IPS-15b (cell line): ENCODE results near the gene NUP210.
A peak's percentile ranks its signal among the peaks of the same experiment; 100 is the strongest.

Experiments used
- H3K27me3 ChIP-seq: one replicate; pipeline ENCODE4 v1.6.1; 2013; ENCODE audit warnings: low read length; ENCODE audit not compliant: control insufficient read depth, insufficient read depth
- H3K36me3 ChIP-seq: one replicate; pipeline ENCODE4 v1.6.1; 2013; ENCODE audit warnings: low read length; ENCODE audit not compliant: control insufficient read depth, insufficient read depth
- H3K4me1 ChIP-seq: one replicate; pipeline ENCODE4 v1.6.1; 2013; ENCODE audit warnings: mild to moderate bottlenecking, low read length; ENCODE audit not compliant: control insufficient read depth, insufficient read depth
- H3K4me3 ChIP-seq: one replicate; pipeline ENCODE4 v1.5.1; 2013; ENCODE audit warnings: low read depth, low read length
- H3K9ac ChIP-seq: one replicate; pipeline ENCODE4 v1.6.1; 2013; ENCODE audit warnings: low read depth, mild to moderate bottlenecking, low read length
- H3K9me3 ChIP-seq: one replicate; pipeline ENCODE4 v1.6.1; 2013; ENCODE audit warnings: mild to moderate bottlenecking, low read length; ENCODE audit not compliant: control insufficient read depth, insufficient read depth

Gene NUP210

DNA sequence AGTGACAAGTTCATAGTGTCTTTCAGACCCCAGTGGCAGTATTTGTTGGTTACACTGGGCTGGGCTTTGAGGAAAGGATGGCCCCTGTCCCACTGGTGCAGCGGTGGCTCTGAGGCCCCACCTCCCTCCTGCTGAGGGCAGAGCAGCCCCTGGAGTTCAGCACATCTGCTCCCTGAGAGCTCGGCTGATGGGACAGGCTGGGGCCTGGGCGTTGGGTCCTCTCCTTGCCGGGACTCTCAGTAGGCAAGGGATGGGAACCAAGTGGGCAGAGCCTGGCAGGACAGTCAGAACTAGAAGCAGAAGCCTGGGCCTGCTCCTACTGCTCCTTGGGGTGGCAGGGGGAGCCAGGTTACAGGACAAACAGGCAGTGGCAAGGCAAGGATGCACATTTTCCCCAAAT, 114.5 kb downstream of the NUP210 start:
- Histone ChIP-seq H3K9ac (no peak overlapping the region), H3K27me3 (no peaks in the 10 kb centered on the region), H3K9me3 (no peaks in the 10 kb centered on the region), H3K4me3 (no peak overlapping the region), H3K4me1 (peaks cover 4% of the 10 kb centered on the region), H3K36me3 (no peaks in the 10 kb centered on the region)

DNA sequence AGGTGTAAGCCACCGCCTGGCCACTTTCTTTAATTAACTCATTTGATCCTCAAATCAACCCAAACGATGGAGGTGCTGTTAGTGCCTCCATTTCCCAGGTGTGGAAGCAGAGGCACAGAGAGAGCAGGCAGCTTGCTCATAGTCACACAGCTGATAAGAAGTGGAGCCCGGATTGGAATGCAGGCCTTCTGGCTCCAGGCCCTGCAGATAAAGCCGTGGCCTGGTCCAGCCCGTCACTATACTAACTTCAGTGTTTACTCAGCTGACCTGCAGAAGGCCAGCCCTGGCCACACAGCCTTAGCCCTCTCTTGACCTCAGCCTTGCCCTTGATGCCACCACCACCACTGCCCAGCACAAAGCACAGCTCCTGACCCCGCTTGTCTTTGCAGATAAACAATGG, 116.7 kb downstream of the NUP210 start:
- Histone ChIP-seq H3K27me3 (no peaks in the 10 kb centered on the region), H3K9ac (no peak overlapping the region), H3K36me3 (no peaks in the 10 kb centered on the region), H3K4me1 (peaks cover 4% of the 10 kb centered on the region), H3K9me3 (no peaks in the 10 kb centered on the region), H3K4me3 (no peak overlapping the region)

DNA sequence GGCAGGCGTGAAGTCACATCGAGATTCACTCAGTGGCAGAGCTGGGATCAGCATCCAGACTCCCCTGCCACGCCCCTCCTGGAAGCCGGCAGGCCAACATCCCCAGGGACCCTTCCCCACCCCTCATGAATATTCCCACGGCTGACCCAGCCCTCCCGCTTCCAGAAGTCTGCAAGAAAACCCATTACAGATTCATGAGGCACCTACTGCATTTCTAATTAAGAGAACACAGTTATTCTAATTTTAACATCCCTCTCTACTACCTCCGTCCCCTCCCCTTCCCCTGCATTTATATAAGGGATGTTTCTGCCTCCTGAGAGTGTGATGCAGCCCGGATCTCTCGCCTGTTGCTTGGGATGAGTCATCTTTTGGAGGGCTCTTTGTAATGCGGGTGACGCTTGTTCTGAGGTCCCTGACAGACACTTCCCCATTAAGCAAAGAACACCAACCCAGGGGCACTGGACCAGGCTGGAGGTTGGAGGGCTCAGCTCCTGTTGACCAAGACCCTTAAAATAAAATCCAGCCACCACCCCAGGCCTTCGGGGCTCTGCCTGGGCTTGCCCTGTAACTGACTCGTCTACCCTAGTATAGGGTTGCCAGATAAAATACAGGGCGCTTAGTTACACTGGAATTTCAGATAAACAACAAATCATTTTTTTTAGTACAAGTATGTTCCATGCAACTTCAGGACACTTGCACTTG, 118.7 kb downstream of the NUP210 start:
- no peaks in the 10 kb centered on the region for H3K9me3 ChIP-seq
- H3K4me1 ChIP-seq = peaks cover 6% of the 10 kb centered on the region
- H3K9ac ChIP-seq = no peak overlapping the region
- H3K27me3 ChIP-seq = no peaks in the 10 kb centered on the region
- no peaks in the 10 kb centered on the region for H3K36me3 ChIP-seq
- peak overlapping the region; percentile 18 for H3K4me3 ChIP-seq

DNA sequence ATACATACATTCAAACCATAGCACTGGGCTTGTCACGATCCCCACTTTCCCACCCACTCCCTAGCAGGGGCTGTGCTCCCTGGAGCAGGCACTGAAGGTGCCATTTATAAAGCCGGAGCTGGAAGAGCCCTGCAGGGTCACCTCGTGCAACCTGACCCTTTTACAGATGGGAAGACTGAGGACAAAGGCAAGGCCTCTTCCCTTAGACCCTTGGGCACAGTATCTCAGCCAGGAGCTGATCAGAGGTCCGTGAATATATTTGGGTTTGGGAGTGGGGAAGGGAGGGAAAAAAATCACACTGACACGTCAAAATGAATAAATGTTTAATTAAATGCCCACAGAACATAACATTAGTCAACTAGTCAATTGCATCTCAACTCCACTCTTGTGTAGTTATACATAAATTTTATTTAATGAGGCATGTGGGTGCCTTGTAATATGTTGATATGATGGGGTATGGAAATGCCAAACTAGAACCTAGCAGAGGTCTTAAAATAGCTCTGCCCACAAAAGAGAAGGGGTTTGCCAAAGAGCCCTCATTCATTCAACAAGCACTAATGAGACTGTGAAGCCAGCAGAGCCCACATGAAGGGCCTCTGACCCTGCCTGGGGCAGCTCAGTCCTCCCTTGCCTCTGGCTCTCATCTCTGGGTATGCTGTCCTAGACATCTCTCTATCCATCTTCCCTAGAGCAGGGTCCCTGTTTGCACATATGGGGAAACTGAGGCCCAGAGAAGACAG, 119.4 kb downstream of the NUP210 start:
- Histone ChIP-seq H3K4me1 (peaks cover 6% of the 10 kb centered on the region), H3K9ac (no peak overlapping the region), H3K9me3 (no peaks in the 10 kb centered on the region), H3K36me3 (no peaks in the 10 kb centered on the region), H3K27me3 (no peaks in the 10 kb centered on the region), H3K4me3 (no peak overlapping the region)

DNA sequence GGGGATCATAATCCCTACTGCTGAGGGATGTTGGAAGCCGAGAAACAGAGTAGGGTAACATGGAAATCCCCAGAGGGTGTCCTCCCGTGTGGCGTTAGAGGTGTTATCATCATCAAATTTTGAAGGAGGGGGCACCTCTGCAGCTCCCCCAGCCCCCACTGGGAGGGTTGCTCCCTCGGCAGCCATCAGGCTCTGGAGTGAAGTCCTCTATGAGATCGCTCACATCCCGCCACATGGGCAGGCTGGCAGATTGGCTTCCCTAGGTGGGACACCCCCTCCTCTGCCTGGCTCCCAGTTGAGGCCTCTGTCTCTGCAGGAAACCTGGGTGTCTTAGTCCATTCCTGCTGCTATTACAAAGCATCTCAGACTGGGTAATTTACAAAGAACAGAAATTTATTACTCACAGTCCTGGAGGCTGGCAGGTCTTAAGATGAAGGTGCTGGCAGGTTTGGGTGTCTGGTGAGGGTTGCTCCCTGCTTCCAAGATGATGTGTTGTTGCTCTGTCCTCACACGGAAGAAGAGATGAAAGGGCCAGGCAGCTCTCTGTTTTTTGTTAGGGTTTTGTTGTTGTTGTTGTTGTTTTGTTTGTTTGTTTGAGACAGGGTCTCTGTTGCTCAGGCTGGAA, 120.5 kb downstream of the NUP210 start:
- no peak overlapping the region for H3K9ac ChIP-seq
- no peak overlapping the region for H3K4me3 ChIP-seq

DNA sequence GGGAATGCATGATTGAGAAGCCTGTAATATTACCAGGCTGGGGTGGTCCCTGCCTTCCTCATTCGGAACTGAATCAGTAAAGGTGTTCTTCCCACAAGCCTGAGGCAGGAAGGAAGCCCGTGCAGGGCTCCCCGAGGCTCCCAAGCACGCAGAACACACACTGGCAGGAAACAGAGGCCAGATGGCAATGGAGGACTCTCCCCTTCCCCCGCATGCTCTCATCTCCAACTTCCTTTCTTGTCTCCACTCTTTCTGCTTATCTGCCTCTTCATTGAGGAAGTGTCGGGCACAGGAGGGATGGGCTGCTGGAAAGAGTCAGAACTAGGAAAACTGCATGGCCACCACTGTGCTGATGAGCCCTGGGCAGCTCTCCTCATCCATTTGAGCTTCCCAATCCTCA, 123.5 kb downstream of the NUP210 start:
- Histone ChIP-seq H3K4me1 (peaks cover 6% of the 10 kb centered on the region), H3K9ac (no peak overlapping the region), H3K4me3 (no peak overlapping the region)

More for the DNA sequence above, 120.5 kb downstream of the NUP210 start:
- peaks cover 6% of the 10 kb centered on the region for H3K4me1 ChIP-seq
- no peaks in the 10 kb centered on the region for H3K9me3 ChIP-seq
- H3K36me3 ChIP-seq = no peaks in the 10 kb centered on the region
- H3K27me3 ChIP-seq = no peaks in the 10 kb centered on the region

DNA sequence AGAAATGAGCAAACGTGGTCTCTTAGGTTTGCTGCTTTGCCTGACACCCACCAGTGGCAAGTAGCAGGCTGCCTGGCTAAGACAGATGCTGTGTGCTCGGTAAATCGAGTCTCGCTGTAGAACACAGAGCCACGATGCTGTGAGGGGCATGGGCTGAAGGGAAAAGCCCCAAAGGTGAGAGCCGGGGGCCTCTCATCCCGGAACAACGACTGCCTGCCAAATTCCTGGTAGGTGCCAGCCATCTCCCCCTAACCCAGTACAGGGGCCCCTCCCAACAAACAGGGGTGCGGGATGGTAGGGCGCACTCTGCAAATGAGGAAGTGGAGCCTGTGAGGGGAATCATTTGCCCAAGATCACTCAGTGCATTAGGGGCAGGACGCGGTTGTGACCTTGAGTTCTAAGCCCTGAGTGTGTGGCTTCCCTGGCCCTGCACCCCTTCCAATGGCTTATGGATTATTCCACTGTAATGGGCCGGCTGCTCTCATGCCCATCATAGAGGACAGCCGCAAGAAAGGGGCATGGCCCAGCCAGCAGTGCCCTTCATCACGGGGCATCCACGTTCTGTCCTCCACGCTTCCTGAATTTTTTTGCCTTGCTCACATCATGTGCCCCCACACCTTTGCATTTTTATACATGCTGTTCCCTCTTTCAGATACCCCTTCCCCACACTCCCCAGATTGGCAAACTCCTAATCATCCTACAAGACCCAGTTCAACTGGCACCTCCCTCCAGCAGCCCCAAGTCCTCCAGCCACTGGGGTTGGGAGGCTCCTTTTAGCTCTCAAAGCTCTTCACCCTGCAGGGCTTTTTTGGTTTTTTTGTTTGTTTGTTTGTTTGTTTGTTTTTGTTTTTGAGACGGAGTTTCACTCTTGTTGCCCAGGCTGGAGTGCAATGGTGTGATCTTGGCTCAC, 125.4 kb downstream of the NUP210 start:
- no peaks in the 10 kb centered on the region for H3K36me3 ChIP-seq
- H3K9me3 ChIP-seq = no peaks in the 10 kb centered on the region
- H3K27me3 ChIP-seq = no peaks in the 10 kb centered on the region
- H3K4me1 ChIP-seq = peaks cover 9% of the 10 kb centered on the region
- H3K9ac ChIP-seq = no peak overlapping the region
- no peak overlapping the region for H3K4me3 ChIP-seq

More for the DNA sequence above, 123.5 kb downstream of the NUP210 start:
- Histone ChIP-seq H3K9me3 (no peaks in the 10 kb centered on the region), H3K27me3 (no peaks in the 10 kb centered on the region), H3K36me3 (no peaks in the 10 kb centered on the region)

DNA sequence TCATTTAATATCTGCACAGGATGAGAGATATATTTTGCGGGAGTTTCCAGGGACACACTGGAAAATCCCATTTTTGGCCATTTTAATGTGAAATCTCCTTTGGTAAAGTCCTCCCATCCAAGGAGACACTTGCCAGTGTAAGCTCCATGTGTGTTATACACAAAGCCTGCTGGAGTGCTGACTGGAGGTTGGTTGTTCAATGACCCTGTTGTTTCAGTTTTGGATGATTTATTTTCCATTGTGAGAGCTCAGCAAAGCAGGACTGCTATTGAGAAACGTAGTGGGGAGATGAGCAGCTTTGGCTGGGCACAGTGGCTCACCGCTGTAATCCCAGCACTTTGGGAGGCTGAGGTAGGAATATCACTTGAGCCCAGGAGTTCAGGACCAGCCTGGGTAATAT, 127.7 kb downstream of the NUP210 start:
- no peak overlapping the region for H3K4me3 ChIP-seq
- no peaks in the 10 kb centered on the region for H3K9me3 ChIP-seq
- H3K9ac ChIP-seq = no peak overlapping the region
- no peaks in the 10 kb centered on the region for H3K27me3 ChIP-seq
- H3K36me3 ChIP-seq = no peaks in the 10 kb centered on the region
- H3K4me1 ChIP-seq = peaks cover 7% of the 10 kb centered on the region

DNA sequence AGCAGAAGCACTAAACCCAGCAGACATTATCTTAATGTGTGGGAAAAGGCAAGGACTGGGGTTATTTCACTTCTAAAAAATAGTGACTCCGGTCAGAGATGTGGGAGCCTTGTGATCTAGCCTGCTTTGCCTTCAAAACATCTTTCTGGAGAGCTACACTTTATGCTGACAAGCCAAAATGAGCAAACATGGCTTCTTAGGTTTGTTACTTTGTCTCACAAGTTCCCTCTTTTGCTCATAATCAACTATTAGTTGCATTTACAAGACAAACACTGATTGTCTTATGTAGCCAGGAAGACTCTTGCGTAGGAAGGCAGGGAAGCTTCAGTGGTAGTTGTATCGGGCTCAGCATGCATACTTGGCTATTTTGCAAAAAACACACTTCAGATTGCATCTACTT, 129.2 kb downstream of the NUP210 start:
- H3K27me3 ChIP-seq = no peaks in the 10 kb centered on the region
- H3K9ac ChIP-seq = no peak overlapping the region
- H3K36me3 ChIP-seq = no peaks in the 10 kb centered on the region
- H3K4me1 ChIP-seq = peaks cover 7% of the 10 kb centered on the region
- no peaks in the 10 kb centered on the region for H3K9me3 ChIP-seq
- no peak overlapping the region for H3K4me3 ChIP-seq

DNA sequence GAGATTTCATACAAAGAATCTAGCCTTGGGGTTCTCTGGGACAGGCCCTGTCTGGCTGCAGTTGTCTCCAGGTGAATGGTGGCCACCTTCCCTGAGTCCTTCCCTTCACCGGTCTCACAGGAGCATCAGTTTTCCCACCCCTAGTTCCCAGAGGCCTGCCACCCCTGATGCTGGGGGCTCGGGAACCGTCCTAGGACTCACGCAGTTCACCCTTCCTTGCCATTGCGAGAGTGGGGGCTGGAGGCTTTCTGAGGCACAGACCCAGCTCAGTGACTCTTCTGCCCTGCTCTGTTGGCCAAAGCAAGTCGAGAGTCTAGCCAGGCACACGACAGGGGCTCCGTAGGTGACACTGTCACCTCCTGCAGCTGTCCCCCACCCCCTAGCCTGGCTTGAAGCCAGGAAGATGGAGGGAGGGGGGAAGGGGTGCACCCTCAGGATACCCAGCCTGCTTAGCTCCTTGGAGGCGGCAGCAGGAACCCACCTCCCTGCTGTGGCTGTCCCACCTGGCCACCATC, 130.3 kb downstream of the NUP210 start:
- H3K9ac ChIP-seq = no peak overlapping the region
- H3K4me3 ChIP-seq = no peak overlapping the region
- H3K9me3 ChIP-seq = no peaks in the 10 kb centered on the region
- peaks cover 7% of the 10 kb centered on the region for H3K4me1 ChIP-seq
- no peaks in the 10 kb centered on the region for H3K27me3 ChIP-seq
- H3K36me3 ChIP-seq = no peaks in the 10 kb centered on the region
